ENCODE data around the gene GNAQ.

Gene GNAQ

DNA sequence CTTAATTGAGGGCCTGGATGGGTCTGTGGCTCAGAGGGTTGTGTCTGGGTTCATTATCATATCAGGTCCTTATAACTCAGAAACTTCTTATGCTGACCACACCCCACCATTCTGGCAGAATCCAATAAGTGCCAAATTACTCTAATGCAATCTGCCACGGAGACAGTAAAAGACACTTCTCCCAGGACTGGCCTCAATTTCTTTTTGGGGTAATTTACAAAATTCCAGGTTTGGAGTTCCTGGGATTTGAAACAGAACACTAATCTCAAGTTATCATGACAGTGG lies 187.8 kb downstream of the GNAQ start:
- no peak for DNase-seq (ENCODE audit: low read depth, low spot score)

DNA sequence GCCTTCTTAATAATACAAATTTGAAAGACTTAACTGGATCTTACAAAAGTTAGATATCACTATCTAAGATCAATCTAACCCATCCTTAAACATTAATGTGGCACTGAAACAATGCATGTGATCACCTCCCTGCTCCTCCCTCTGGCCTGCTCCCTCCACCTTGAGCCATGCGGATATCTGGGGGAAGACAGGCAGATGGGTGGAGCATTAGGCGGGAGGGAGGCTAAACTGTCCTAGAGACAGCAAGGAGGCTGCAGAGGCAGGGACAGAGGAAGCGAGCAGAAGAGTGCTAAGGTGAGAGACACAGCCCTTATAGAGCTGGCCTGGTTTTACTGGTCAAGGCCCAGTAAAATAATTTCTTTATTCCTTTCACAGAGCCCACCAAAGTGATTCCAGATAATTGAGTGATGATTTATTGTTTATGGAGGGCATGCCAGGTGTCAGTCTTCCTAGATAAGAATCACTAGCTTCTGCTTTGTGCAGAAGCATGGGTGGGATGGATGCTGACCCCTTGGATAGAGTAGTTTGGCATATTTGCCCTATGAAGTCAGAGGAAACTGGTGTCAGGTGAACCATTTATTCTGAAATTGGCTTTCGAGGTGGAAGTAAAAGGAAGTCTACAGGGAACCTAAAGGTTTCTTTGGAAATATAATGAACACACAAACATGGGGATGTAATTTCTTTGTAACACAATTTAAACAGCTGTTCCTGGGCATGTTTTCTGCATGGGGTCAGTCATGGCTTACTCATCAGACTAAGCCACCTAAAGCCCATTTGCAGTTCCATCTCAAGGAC lies 188.3 kb downstream of the GNAQ start:
- no peak for DNase-seq (ENCODE audit: low read depth, low spot score)

DNA sequence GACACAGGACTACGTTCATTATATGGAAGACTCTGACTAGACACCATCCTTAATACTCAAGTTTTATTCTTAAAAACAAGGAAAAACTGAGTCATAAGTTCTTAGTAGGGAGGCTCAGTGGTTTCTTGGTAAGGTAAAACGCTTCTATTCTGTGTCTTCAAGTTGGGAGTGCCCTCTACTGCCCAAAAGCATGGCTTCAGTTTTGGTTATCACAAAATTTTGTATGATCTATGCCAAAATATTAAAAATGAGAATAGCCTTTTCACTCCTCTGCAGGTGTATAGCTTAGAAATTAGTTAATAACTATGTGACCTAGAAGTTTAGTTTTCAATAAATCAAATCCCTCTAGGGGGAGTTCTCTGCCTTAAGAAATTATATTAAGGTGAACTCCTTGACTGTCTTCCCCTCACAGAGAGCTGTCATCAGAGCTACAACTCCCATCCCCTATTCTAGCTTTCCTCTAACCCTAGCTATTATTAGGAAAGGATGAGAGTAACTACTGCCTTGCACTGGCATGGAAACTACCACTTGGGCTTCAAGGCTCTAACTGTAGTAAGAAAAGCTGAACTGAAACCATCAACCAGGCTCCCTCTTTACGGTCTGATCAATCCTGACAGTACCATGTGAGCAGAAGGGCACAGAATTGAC lies 189.7 kb downstream of the GNAQ start:
- no peak for DNase-seq (ENCODE audit: low read depth, low spot score)

DNA sequence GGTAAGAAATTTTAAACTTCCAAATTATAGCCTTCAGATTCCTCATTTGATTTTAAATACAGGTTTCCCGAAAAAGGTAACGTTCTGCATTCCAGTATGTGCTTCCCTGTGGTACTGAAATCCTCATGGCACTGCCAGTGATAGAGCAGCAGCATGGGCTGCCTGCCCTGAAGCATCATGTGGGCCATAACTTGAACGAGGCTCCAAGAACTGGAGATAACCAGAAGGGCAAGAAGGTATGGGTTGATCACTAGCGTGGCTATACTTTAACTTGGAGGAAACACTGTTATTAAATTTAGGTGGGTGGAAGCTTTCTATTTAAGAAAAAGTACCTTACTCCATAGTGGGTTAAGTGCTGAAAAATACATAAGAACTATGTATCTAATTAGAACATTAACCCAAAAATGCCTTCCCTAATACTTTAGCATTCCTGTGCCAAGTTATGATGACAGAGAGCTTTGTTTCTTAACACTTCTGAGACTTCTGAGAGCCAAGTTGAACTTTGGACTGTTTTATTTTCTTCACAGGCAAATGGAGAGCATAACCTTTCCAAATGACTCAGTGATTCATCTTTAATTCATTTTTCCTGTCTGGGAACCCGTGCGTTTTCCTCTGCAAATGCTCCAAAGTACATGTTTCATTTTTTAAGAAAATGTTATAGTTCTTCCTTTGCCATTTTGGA lies 192.0 kb downstream of the GNAQ start:
- no peak for DNase-seq (ENCODE audit: low read depth, low spot score)

DNA sequence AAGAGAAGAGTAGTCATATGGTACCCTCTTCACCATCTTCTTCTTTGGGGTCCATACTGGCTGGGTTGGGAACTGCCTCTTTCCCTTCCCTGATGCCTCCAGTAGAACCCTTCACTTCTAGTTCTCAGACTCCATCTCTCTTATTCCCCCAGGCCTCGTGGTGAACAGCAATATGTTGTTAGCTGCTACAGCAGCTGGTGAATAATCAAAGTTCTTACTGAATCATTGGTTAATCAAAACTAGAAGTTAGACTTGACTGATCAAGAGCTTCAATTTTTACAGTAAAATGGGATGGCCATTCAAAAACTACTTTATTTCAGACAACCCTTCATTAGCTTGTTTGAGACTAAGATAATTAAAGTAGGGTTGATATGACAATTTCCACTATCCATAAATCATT lies 192.6 kb downstream of the GNAQ start:
- no peak for DNase-seq (ENCODE audit: low read depth, low spot score)

DNA sequence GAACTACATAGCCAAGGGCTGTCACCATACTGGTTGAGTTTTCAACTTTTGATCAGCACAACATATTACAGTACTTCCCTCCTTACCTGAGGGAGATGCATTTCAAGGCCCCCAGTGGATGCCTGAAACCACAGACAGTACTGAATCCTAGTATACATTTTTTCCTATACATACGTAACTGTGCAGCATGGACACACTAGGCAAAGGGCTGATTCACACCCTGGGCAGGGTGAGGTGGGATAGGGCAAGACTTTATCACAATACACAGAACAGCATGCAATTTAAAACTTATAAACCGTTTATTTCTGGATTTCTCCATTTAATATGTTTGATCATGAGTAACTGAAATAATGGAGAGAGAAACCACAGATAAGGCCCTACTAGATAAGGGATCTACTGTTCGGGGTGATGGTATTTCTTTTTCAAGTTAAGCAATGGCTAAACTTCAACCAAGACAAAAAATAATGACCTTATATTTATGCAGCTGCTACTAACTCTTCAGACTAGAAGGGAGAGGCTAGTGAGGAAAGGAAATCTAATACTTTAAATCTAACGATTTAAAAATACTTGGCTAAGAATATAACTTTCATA lies 196.6 kb downstream of the GNAQ start:
- DNase-seq (ENCODE audit: low read depth, low spot score), result no peak

DNA sequence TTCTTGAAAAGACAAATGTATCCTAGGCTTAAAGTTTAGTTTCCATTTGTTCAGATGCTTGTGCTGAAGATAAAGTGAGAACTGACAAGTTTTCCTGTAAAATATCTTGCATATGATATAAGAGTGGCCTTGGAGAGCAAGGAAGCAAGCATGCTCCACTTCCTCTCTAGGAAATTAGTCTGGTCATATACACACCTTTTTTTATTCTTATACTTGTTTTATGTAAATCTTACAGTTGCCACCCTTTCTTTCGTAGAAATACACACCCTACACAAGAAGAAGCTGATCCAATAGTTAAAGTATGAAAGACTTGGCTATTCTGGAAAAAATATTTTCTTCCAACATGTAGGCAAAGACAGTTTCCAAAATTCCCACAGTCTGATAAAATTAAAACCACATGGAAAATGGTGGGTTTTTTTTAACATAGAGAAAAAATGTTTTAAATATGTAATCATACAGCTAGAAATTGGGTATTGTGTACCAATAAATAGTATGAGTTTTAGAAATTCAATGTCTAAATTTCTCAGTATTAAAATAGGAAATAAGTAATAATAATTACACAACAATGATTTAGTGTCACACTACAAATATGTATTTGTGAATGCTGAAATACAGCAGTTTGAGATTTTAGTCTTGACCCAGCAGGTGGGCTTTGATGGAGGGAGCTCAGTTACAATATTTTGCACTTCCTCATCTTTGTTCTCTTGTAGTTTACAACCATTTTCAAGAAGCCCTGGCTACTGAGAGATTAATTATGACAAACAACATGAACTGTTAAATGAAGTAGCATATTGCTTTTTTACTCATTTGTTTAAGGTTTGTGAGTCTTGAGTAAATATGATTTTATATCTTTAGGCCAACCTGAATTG lies 197.8 kb downstream of the GNAQ start:
- no peak for DNase-seq (ENCODE audit: low read depth, low spot score)

DNA sequence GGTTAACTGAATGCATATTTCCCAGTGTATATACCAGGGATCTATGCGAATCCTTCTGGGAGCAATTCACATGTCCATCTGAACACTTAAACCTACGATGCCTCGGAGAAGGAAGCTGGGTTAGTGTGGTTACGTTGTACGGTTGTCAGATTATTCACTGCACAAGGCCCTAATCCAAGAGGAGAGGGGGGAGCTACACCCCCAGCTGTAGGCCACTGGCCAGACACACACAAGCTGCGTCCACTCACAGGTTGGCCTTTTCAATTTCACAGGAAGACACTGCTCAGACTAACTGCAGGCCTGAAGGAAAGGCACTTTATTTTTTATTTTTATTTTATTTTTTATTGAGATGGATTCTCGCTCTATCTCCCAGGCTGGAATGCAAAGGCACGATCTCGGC lies 199.0 kb downstream of the GNAQ start:
- no peak for DNase-seq (ENCODE audit: low read depth, low spot score)

DNA sequence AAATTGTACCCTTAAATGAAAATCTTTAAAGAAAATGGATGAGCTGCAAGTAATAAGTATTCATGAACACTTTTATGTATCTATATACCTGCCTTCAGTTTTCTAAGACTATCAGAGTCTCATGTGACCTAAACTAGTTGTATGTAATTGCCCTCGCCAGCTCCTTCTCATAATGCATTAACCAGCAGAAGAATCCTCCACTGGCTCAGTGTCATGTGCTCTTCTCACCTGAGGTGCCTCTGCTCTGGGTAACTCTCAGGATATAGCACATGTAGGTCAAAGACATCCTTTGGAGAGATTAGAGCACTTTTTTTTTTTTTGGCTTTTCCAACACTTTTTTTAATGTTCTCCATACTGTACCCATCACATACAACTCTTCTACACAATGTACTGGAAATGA lies 199.8 kb downstream of the GNAQ start:
- DNase-seq (ENCODE audit: low read depth, low spot score), result no peak

DNA sequence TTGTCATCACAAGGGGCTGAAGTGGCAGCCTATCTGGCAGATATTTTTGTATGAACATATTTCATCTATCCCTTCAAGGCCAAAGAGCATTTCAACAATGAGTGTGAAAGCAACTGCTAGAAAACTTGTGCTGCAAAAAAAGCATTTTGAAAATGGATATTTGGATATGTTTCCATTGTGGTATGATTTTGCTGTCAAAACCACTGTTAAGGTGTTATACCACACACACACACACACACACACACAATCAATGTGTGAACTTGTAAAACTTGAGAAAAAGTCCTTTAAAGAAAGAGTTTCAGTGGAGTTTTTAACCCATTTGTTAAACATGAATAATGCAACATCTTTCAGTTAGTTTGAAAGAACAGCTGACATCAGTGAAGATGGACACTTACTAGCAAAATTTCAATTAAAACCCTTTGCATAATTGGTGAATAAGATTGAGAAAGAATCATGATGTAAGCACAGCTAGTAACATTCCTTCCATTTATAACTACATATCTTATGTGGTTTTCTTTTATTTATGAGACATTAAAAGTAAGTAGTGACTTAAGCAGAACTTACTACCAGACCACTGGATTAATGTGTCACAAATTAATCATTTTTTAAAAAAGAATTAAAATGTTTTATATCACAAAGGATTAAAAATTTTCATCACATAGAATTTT lies 200.9 kb downstream of the GNAQ start:
- no peak for DNase-seq (ENCODE audit: low read depth, low spot score)

DNA sequence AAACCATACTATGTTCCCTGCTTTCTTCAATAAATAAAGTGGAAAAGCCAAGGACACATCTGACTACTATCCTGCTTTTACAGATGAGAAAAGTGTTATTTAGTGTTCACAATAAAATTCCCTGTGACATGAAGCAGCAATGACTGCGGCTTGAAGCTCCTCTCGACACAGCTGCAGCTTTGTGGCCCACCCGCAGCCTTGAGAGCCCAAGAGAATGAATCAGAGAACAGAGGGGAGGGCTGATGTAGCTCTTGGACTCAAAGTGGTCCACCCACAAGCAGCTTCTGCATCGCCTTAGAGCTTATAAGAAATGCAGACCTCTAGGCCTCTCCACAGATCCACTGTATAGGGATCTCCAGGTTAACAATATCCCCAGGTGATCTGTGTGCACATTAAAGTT lies 202.2 kb downstream of the GNAQ start:
- no peak for DNase-seq (ENCODE audit: low read depth, low spot score)

DNA sequence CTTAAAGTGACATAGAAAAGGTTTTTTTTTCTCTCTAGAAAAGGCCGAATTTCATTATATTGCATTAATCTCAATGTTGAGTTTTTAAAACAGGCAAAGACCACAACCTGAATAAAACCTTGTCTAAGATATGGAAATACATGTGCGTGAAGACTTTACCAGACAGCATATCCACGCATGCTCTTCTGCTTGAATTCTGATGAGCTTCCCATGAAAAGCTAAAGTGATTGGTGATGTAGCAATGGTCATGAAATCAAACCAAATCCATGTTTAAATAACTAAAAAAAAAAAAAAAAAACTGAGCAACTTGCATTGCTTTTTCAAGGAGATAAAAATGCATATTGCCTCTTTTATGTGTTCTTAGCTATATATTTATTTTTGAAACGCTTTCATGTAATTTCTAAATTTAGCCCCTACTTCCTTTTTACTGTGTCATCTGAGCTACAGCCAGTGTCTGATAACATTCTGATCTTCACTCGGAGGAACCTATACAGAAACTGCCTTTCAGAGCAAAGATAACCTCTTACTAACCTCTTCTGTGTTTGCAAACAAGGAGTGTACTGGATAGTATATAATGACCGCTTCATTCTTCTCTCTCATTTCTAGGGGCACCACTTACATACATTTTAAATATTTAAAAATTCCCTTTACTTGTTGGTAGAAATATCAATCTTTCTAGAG lies 204.4 kb downstream of the GNAQ start:
- no peak for DNase-seq (ENCODE audit: low read depth, low spot score)

DNA sequence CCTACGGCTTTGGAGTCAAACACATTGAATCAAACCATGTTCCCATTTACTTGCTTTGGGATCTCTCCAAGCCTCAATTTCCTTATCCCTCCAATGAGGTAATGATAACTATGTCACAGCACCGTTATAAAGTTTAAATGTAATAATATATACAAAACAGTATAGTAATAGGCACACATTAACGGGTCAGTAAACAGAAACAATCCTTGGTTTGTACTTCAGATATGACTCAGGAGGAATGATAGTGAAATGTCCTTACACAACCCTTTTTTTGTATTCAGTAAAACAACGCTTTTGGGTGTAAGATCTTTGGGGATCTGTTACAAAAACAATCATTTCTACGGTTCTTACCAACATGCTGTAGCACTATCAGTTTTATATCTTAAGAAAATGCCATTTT lies 205.0 kb downstream of the GNAQ start:
- DNase-seq (ENCODE audit: low read depth, low spot score), result no peak

DNA sequence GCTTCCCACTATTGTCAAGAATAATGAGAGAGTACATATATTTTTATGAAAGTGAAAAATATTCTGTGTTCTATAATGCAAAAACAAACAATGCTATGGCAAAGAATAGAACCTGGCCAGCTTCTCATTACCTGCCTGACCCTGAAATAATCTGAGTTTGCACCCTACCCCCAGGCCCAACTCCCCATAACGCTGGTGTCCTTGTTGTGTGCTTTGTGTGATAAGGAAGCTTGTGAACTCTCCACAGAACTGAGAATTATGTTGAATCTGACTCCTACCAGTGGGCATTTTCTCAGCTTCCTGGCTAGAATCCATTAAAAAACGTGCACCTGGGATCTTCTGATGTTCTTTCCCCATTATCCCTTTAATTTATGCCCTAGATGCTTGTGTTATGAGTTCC lies 205.5 kb downstream of the GNAQ start:
- no peak for DNase-seq (ENCODE audit: low read depth, low spot score)

DNA sequence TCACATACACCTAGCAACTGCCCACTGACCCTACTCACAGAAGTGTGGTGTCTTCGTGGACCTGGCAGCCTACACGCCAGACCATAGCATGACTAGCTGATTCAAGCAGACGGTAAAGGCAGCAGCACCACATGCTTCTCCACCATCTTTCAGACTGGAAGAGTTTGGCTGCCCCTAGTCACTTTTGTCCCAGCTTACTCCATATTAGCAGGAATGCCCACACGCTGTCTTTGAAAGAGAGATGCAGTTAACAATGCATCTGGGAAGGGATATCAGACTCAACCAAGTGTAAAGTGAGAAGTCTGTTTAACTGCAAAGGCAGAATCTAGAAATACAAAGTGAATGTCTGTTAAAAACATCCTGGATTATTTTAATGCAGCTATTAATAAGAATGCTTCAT lies 206.2 kb downstream of the GNAQ start:
- DNase-seq (ENCODE audit: low read depth, low spot score), result no peak

DNA sequence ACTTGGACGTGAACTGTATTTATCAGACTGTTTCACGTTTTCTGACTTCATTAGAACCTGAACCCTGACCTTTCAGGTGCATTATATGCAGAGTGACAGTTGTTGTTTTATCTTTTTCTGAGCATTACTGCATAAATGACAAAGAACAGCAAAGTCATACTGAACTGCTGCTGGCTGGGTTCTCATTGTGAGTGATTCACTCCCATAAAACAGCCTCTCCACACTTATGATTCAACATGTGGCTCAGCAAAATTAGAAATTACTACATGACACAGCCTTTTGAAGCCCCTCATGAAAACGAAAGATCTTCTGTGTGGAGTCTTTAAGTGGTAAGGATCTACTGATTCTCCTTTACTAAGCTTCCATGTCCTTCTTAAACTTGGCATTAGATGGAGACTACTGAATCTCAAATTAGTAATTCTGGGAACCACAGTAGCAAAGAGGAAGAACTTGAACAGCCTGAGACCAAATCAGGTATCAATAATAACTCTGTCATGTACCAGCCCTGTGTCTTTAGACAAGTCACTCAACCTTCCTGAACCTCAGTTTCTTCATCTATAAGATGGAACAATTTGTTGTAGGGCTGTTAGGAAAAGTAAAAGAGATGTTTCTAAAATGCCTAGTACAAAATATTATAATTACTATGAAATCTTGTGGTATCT lies 211.2 kb downstream of the GNAQ start:
- DNase-seq (ENCODE audit: low read depth, low spot score), result no peak

DNA sequence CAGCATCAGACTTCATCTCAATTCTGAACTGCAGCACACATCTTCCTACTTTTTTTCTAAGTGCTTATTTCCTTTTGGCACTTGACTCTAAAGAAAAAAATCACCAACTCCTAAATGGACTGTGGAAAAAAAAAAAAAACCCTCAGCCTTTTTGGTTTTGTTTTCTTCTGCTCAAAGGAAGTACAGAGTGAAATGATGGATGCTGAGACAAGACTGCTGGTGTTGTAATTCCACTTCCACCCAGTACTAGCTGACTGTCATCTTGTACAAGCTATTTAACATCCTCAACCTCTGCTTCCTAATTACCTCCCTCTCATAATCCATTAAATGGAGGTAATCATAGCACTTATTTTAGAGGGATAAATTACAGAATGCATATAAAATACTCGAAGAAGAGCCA lies 212.0 kb downstream of the GNAQ start:
- no peak for DNase-seq (ENCODE audit: low read depth, low spot score)

DNA sequence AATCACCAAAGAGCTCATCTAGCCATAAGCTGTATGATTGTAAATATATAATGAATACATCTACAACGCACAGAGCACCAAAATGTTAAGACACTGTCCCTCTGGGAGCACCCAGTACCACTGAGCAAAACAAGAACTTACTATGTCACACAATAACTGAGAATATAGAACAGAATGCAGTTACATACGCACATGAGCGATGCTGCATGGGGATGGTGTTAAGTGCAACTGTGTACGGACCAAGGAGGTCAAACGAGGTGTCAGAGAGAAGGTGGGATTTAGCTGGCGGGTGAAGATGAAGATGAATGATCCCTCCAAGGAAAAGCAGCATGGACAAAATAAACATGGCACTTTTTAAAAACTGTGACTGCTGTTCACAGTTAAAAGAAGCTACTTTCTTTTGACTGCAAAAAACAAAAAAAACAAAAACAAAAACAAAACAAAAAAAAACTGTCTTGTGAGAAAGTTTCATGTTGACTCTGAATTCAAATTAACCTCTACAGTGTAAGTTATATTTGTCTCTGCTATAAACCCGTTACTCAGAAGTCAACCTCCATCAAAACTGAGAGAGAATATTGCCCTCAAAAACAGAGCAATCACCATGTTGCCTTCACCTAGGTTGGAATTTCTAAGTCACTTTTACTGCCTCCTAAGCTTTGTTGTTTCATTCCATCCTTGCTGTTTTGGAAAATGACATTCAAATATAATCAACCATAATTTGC lies 213.9 kb downstream of the GNAQ start:
- DNase-seq (ENCODE audit: low read depth, low spot score), result no peak

DNA sequence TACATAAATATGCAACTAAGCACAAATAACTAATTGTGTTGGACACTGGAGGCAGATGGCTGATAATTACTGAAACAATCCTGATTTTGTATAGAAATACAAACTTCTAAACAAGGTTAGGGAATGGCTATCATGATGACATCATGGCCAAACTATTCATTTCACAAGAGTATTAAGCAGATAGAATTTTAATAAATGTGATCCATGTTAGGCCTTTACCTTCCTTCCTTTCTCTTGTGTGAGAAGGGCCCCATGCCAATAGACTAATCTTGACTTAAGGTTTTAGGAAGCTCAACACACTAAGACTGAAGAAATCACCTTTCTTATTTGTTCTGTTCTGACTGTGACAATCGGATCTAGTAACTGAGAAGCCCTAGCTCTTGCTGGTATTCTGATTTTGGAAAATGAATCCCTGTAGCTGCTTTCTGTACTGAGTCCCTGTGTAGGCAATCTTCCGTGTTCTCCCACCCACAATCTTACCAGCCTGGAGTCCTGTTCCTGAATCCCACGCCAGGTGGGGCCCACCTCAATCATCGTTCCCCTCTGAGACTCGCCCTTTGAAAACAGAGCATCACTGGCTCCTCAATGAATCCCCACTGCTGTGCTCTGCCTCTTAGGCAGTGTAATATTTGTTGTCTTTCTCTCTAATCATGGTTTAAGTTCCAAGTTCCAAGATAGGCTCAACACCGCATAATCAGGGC lies 214.8 kb downstream of the GNAQ start:
- DNase-seq (ENCODE audit: low read depth, low spot score), result no peak
